GM18907 (cell line): ENCODE results near the gene PIP5K1B.

ENCODE experiments used
- ATAC-seq: cut with Tn5 transposase; IDR thresholded peaks from one replicate; pipeline ENCODE4 v1.9.1; 2021; ENCODE audit warnings: mild to moderate bottlenecking, moderate library complexity; ENCODE audit not compliant: unreplicated experiment

Gene PIP5K1B

GRCh38 chr9:68805890-68806517 lies 101.0 kb downstream of the PIP5K1B start:
- ATAC-seq = no peak

- ATAC-seq = no peak
These were observed 103.4 kb downstream of the PIP5K1B start for GRCh38 chr9:68808338-68808890.

GRCh38 chr9:68817079-68817875 lies 112.2 kb downstream of the PIP5K1B start:
- ATAC-seq = no peak

- ATAC-seq = no peak
These were observed 114.0 kb downstream of the PIP5K1B start for GRCh38 chr9:68819065-68819464.

- ATAC-seq = no peak
These were observed 116.9 kb downstream of the PIP5K1B start for GRCh38 chr9:68821911-68822310.

- ATAC-seq = no peak
These were observed 117.6 kb downstream of the PIP5K1B start for GRCh38 chr9:68822596-68823165.

GRCh38 chr9:68825762-68826472 lies 120.9 kb downstream of the PIP5K1B start:
- no peak for ATAC-seq

GRCh38 chr9:68827837-68828744 lies 123.1 kb downstream of the PIP5K1B start:
- ATAC-seq = no peak

- no peak for ATAC-seq
These were observed 127.1 kb downstream of the PIP5K1B start for GRCh38 chr9:68832101-68832500.

- ATAC-seq = no peak
These were observed 128.0 kb downstream of the PIP5K1B start for GRCh38 chr9:68832861-68833518.

- ATAC-seq = no peak
These were observed 130.0 kb downstream of the PIP5K1B start for GRCh38 chr9:68834931-68835520.

- no peak for ATAC-seq
These were observed 131.7 kb downstream of the PIP5K1B start for GRCh38 chr9:68836788-68837187.

- ATAC-seq = no peak
These were observed 133.2 kb downstream of the PIP5K1B start for GRCh38 chr9:68838245-68838644.

GRCh38 chr9:68841276-68842052 lies 136.4 kb downstream of the PIP5K1B start:
- no peak for ATAC-seq

- ATAC-seq = no peak
These were observed 137.5 kb downstream of the PIP5K1B start for GRCh38 chr9:68842568-68842967.

GRCh38 chr9:68843239-68843638 lies 138.2 kb downstream of the PIP5K1B start:
- ATAC-seq = no peak

GRCh38 chr9:68844157-68844556 lies 139.1 kb downstream of the PIP5K1B start:
- no peak for ATAC-seq
